ENCODE data around the gene DLX1. TPM values are rescaled to one million over a fixed set of nuclear protein-coding genes. Genes with fewer than 3 reads are reported as not detected.

The DLX1 gene
- total RNA-seq = under 1 TPM in 1 of 4 donors, not detected in 3; 0.14 TPM

GRCh38 chr2:172085460-172086159, at the start of gene DLX1:
Gene DLX1, plus strand, starts transcription at chr2:172085507. Its CDS starts 171 bp downstream, at chr2:172085678.
- no peaks in the 10 kb centered on the region for H3K9me3 ChIP-seq
- peaks cover 3 to 14% of the 10 kb centered on the region in 2 donors for H3K4me1 ChIP-seq
- no peak for DNase-seq
- H3K4me3 ChIP-seq = peak within 1 kb of the TSS in 1 of 2 donors; percentile 26
- intact Hi-C loops (cut with DNase I; ENCODE audit: low total_unique reads) = no loop called here
- peaks cover 70 to 96% of the 10 kb centered on the region in 2 donors for H3K27me3 ChIP-seq
- no peaks in the 10 kb centered on the region for H3K36me3 ChIP-seq
- H3K27ac ChIP-seq = no peak within 1 kb of the TSS
- TF ChIP-seq POLR2A (IDR thresholded peaks at IDR 0.05) (no peak), CTCF (IDR thresholded peaks at IDR 0.05) (no peak)

GRCh38 chr2:172038121-172038520, 47.2 kb upstream of the DLX1 start:
- no peak for DNase-seq
- Histone ChIP-seq H3K4me3 (no peak overlapping the region), H3K36me3 (no peaks in the 10 kb centered on the region)

GRCh38 chr2:172038604-172039003, 46.7 kb upstream of the DLX1 start:
- no peak for TF ChIP-seq POLR2A (IDR thresholded peaks at IDR 0.05)
- TF ChIP-seq CTCF (IDR thresholded peaks at IDR 0.05) = no peak
- Histone ChIP-seq H3K36me3 (no peaks in the 10 kb centered on the region), H3K4me1 (no peaks in the 10 kb centered on the region), H3K27ac (no peak overlapping the region), H3K27me3 (no peaks in the 10 kb centered on the region), H3K4me3 (no peak overlapping the region), H3K9me3 (no peaks in the 10 kb centered on the region)
- intact Hi-C loops (cut with DNase I; ENCODE audit: low total_unique reads) = no loop called here
- DNase-seq = no peak

More at GRCh38 chr2:172038121-172038520, 47.2 kb upstream of the DLX1 start:
- Histone ChIP-seq H3K4me1 (no peaks in the 10 kb centered on the region), H3K27ac (no peak overlapping the region), H3K27me3 (no peaks in the 10 kb centered on the region), H3K9me3 (no peaks in the 10 kb centered on the region)
- TF ChIP-seq CTCF (IDR thresholded peaks at IDR 0.05) (no peak), POLR2A (IDR thresholded peaks at IDR 0.05) (no peak)
- intact Hi-C loops (cut with DNase I; ENCODE audit: low total_unique reads) = no loop called here

GRCh38 chr2:172039011-172039704, 46.1 kb upstream of the DLX1 start:
- Histone ChIP-seq H3K4me3 (no peak overlapping the region), H3K27me3 (no peaks in the 10 kb centered on the region), H3K9me3 (no peaks in the 10 kb centered on the region), H3K4me1 (no peaks in the 10 kb centered on the region), H3K27ac (no peak overlapping the region), H3K36me3 (no peaks in the 10 kb centered on the region)
- intact Hi-C loops (cut with DNase I; ENCODE audit: low total_unique reads) = no loop called here
- TF ChIP-seq POLR2A (IDR thresholded peaks at IDR 0.05) (no peak), CTCF (IDR thresholded peaks at IDR 0.05) (no peak)
- no peak for DNase-seq

- Histone ChIP-seq H3K27me3 (no peaks in the 10 kb centered on the region), H3K4me1 (no peaks in the 10 kb centered on the region), H3K27ac (no peak overlapping the region), H3K36me3 (no peaks in the 10 kb centered on the region), H3K4me3 (no peak overlapping the region), H3K9me3 (no peaks in the 10 kb centered on the region)
- TF ChIP-seq CTCF (IDR thresholded peaks at IDR 0.05) (no peak), POLR2A (IDR thresholded peaks at IDR 0.05) (no peak)
- intact Hi-C loops (cut with DNase I; ENCODE audit: low total_unique reads) = no loop called here
- no peak for DNase-seq
Measured at GRCh38 chr2:172040311-172040710, 45.0 kb upstream of the DLX1 start.

All from uterus (tissue), 4 donors.